ENCODE measurements around the gene GSG1L. TPM values are rescaled to one million over a fixed set of nuclear protein-coding genes. Genes with fewer than 3 reads are reported as not detected.

GSG1L gene
- total RNA-seq, 1 donor from 2014 or later: not detected

- TF ChIP-seq, protein P1, sequence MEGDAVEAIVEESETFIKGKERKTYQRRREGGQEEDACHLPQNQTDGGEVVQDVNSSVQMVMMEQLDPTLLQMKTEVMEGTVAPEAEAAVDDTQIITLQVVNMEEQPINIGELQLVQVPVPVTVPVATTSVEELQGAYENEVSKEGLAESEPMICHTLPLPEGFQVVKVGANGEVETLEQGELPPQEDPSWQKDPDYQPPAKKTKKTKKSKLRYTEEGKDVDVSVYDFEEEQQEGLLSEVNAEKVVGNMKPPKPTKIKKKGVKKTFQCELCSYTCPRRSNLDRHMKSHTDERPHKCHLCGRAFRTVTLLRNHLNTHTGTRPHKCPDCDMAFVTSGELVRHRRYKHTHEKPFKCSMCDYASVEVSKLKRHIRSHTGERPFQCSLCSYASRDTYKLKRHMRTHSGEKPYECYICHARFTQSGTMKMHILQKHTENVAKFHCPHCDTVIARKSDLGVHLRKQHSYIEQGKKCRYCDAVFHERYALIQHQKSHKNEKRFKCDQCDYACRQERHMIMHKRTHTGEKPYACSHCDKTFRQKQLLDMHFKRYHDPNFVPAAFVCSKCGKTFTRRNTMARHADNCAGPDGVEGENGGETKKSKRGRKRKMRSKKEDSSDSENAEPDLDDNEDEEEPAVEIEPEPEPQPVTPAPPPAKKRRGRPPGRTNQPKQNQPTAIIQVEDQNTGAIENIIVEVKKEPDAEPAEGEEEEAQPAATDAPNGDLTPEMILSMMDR (IDR thresholded peaks at IDR 0.05; ENCODE audit: insufficient read depth, low read length, poor library complexity, severe bottlenecking): no peak
- Histone ChIP-seq H3K36me3 (ENCODE audit: control insufficient read depth, insufficient read depth, low read length) (no peaks in the 10 kb centered on the region), H3K4me3 (ENCODE audit: low read depth, low read length) (no peak overlapping the region), H3K27me3 (ENCODE audit: control insufficient read depth, insufficient read depth, low read length) (no peaks in the 10 kb centered on the region)
- DNase-seq (ENCODE audit: low read depth): no peak
Measured at GRCh38 chr16:27870116-27870798, 193.3 kb downstream of the GSG1L start.

DNA sequence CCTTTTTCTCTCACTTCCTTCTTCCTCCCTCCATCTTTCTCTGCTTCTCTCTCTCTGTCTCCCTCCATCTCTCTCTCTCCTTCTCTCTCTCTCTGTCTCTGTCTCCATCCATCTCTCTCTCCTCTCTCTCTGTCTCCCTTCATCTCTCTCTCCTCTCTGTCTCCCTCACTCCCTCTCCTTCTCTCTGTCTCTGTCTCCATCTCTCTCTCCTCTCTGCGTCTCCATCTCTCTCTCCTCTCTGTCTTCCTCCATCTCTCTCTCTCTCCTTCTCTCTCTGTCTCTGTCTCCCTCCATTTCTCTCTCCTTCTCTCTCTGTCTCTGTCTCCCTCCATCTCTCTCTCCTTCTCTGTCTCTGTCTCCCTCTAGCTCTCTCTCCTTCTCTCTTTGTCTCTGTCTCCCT is 194.1 kb downstream of the GSG1L start:
- TF ChIP-seq, protein P1 (IDR thresholded peaks at IDR 0.05; ENCODE audit: insufficient read depth, low read length, poor library complexity, severe bottlenecking): no peak
- DNase-seq (ENCODE audit: low read depth): no peak
- H3K36me3 ChIP-seq (ENCODE audit: control insufficient read depth, insufficient read depth, low read length): no peaks in the 10 kb centered on the region
- no peaks in the 10 kb centered on the region for H3K27me3 ChIP-seq (ENCODE audit: control insufficient read depth, insufficient read depth, low read length)
- no peak overlapping the region for H3K4me3 ChIP-seq (ENCODE audit: low read depth, low read length)

- Histone ChIP-seq H3K4me3 (ENCODE audit: low read depth, low read length) (no peak overlapping the region), H3K36me3 (ENCODE audit: control insufficient read depth, insufficient read depth, low read length) (no peaks in the 10 kb centered on the region), H3K27me3 (ENCODE audit: control insufficient read depth, insufficient read depth, low read length) (no peaks in the 10 kb centered on the region)
- TF ChIP-seq, protein P1 (IDR thresholded peaks at IDR 0.05; ENCODE audit: insufficient read depth, low read length, poor library complexity, severe bottlenecking): no peak
- no peak for DNase-seq (ENCODE audit: low read depth)
Measured at GRCh38 chr16:27868180-27868579, 195.3 kb downstream of the GSG1L start.

- Histone ChIP-seq H3K4me3 (ENCODE audit: low read depth, low read length) (no peak overlapping the region), H3K27me3 (ENCODE audit: control insufficient read depth, insufficient read depth, low read length) (no peaks in the 10 kb centered on the region), H3K36me3 (ENCODE audit: control insufficient read depth, insufficient read depth, low read length) (no peaks in the 10 kb centered on the region)
- DNase-seq (ENCODE audit: low read depth): no peak
- TF ChIP-seq, protein P1 (IDR thresholded peaks at IDR 0.05; ENCODE audit: insufficient read depth, low read length, poor library complexity, severe bottlenecking): peak; percentile 62
Measured at GRCh38 chr16:27867122-27868110, 196.1 kb downstream of the GSG1L start.

GRCh38 chr16:27863377-27863776 is 200.1 kb downstream of the GSG1L start:
- TF ChIP-seq, protein P1 (IDR thresholded peaks at IDR 0.05; ENCODE audit: insufficient read depth, low read length, poor library complexity, severe bottlenecking): no peak
- H3K4me3 ChIP-seq (ENCODE audit: low read depth, low read length): no peak overlapping the region
- H3K27me3 ChIP-seq (ENCODE audit: control insufficient read depth, insufficient read depth, low read length): no peaks in the 10 kb centered on the region

More at GRCh38 chr16:27863377-27863776, 200.1 kb downstream of the GSG1L start:
- DNase-seq (ENCODE audit: low read depth): no peak
- H3K36me3 ChIP-seq (ENCODE audit: control insufficient read depth, insufficient read depth, low read length): no peaks in the 10 kb centered on the region

Data from kidney epithelial cell (primary cell).